ENCODE results near the gene SYTL2.

- TF ChIP-seq CTCF (IDR thresholded peaks at IDR 0.05): no peak
- no peak for TF ChIP-seq EP300 (IDR thresholded peaks at IDR 0.05)
Observed at GRCh38 chr11:85656777-85657176, 154.2 kb downstream of the SYTL2 start.

Measured in tibial nerve (tissue), 4 donors.